Kidney (tissue), 14 donors: ENCODE data around the gene THAP9. TPM values are rescaled to one million over a fixed set of nuclear protein-coding genes. Genes with fewer than 3 reads are reported as not detected.
"Not testable (repeated sequence)": the region's sequence is repeated elsewhere in the genome, so short reads cannot be mapped to it uniquely, and the experiment has no call there.

Source experiments
- DNase-seq, 5 donors: peaks; one replicate each; pipeline ENCODE4 v3.0.0-alpha.2; 2013 to 2020
- FAIRE-seq: peaks from 2 replicates; lab custom pipeline; 2012; peaks lifted over from hg19 to GRCh38; lab: Jason Lieb, UNC
- H3K27ac ChIP-seq, 2 donors: one replicate each; pipeline ENCODE4 v1.7.0; 2013; ENCODE audit warnings: low read depth in 2 of 2, low read length in 2 of 2, inconsistent platforms in 1 of 2
- H3K27me3 ChIP-seq: one replicate; pipeline ENCODE4 v1.7.1; 2013; ENCODE audit warnings: low read length, inconsistent platforms; ENCODE audit not compliant: control insufficient read depth, insufficient read depth
- H3K36me3 ChIP-seq, 3 donors: one replicate each; pipeline versions ENCODE4 v1.7.0 to v1.7.1; 2013; ENCODE audit warnings: low read length in 3 of 3, control low read depth in 1 of 3, inconsistent platforms in 1 of 3; ENCODE audit not compliant: insufficient read depth in 3 of 3, control insufficient read depth in 2 of 3
- H3K4me1 ChIP-seq, 3 donors: one replicate each; pipeline versions ENCODE4 v1.7.0 to v1.7.1; 2013; ENCODE audit warnings: low read length in 3 of 3, inconsistent platforms in 1 of 3, low read depth in 1 of 3; ENCODE audit not compliant: control insufficient read depth in 2 of 3, insufficient read depth in 2 of 3
- H3K4me3 ChIP-seq, 3 donors: one replicate each; pipeline versions ENCODE4 v1.7.0 to v1.8.1; 2013; ENCODE audit warnings: low read length in 3 of 3, control low read depth in 1 of 3, inconsistent platforms in 1 of 3
- H3K9ac ChIP-seq, 3 donors: one replicate each; pipeline versions ENCODE4 v1.7.0 to v1.7.1; 2013; ENCODE audit warnings: low read length in 3 of 3, control low read depth in 1 of 3, inconsistent platforms in 1 of 3
- H3K9me3 ChIP-seq, 3 donors: one replicate each; pipeline versions ENCODE4 v1.7.0 to v1.7.1; 2013; ENCODE audit warnings: low read length in 3 of 3, control low read depth in 1 of 3, inconsistent platforms in 1 of 3; ENCODE audit not compliant: control insufficient read depth in 2 of 3, insufficient read depth in 1 of 3
- intact Hi-C: fragments of 100-400 bp; cut with DNase I; formaldehyde crosslinking; loops from one replicate; pipeline ENCODE4 v1.11.1; 2022
- polyA plus RNA-seq: library from polyadenylated mRNA; stranded (reverse); fragments of 350-450 nt; fragmentation: Illumina TruSeq; extraction: RNeasy Lipid Tissue Mini Kit (QIAGEN cat#74804); gene quantifications from one replicate; pipeline ENCODE4 v1.2.3, GENCODE V29; 2014; ENCODE audit warnings: low read depth, low replicate concordance; ENCODE audit not compliant: insufficient read depth
- total RNA-seq: library from RNA; stranded (reverse); fragmentation: NEBNext Ultra II Directional; extraction: Animal tissue kit (Norgen Biotek cat#: 25700); gene quantifications from one replicate; pipeline ENCODE4 v1.2.1, GENCODE V29; 2021
- TF ChIP-seq, protein P1 (sequence below): IDR thresholded peaks from 3 replicates; pipeline ENCODE4 v1.5.1; 2012; ENCODE audit warnings: mild to moderate bottlenecking, moderate library complexity, borderline replicate concordance; ENCODE audit not compliant: insufficient read depth; ENCODE audit errors: extremely low read depth
- donor health status: control.
- donor health status: control.
- donor health status: control.
- donor health status: control.
- donor health status: control.
- donor health status: DM: yes; HTN: yes; CAD: no.
- donor health status: Normal renal cell carcinoma (clear cell type).

The THAP9 gene
- total and polyA plus RNA-seq, 2 donors from 2014 or later = 2.6 to 5.6 TPM

DNA sequence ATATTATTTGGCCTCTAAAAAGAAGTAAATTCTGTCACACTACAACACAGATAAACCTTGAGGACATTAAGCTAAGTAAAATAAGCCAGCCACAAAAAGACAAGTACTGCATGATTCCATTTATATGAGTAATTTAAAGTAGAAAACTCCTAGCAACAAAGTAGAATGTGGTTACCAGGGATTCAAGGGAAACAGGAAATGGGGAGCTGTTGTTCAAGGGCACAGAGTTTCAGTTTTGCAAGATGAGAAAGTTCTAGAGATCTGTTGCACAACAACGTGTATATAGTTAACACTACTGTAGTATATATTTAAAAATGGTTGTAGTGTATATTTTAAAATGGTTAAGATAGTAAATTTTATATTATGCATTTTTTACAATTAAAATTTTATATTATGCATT is 34.9 kb upstream of the THAP9 start:
- Histone ChIP-seq H3K9me3 (no peaks in the 10 kb centered on the region), H3K27me3 (no peaks in the 10 kb centered on the region), H3K4me3 (no peak overlapping the region), H3K9ac (no peak overlapping the region), H3K4me1 (no peaks in the 10 kb centered on the region), H3K36me3 (peaks cover 16 to 48% (median 18%) of the 10 kb centered on the region in 3 donors), H3K27ac (no peak overlapping the region)
- no peak for DNase-seq
- FAIRE-seq = peak; percentile 21
- intact Hi-C loops = no loop called here
- TF ChIP-seq, protein P1, sequence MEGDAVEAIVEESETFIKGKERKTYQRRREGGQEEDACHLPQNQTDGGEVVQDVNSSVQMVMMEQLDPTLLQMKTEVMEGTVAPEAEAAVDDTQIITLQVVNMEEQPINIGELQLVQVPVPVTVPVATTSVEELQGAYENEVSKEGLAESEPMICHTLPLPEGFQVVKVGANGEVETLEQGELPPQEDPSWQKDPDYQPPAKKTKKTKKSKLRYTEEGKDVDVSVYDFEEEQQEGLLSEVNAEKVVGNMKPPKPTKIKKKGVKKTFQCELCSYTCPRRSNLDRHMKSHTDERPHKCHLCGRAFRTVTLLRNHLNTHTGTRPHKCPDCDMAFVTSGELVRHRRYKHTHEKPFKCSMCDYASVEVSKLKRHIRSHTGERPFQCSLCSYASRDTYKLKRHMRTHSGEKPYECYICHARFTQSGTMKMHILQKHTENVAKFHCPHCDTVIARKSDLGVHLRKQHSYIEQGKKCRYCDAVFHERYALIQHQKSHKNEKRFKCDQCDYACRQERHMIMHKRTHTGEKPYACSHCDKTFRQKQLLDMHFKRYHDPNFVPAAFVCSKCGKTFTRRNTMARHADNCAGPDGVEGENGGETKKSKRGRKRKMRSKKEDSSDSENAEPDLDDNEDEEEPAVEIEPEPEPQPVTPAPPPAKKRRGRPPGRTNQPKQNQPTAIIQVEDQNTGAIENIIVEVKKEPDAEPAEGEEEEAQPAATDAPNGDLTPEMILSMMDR = no peak

DNA sequence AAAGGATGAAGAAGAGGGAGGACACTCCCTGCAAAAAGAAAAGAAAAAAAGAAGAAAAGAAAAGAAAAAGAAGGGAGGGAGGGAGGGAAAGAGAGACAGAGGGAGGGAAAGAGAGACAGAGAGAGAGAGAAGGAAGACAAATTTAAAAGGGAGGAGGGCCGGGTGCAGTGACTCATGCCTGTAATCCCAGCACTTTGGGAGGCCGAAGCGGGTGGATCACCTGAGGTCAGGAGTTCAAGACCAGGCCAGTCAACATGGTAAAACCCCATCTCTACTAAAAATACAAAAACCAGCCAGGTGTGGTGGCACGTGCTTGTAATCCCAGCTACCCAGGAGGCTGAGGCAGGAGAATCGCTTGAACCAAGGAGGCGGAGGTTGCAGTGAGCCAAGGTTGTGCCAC is 34.5 kb upstream of the THAP9 start:
- FAIRE-seq, intact Hi-C loops: not testable (repeated sequence)

DNA sequence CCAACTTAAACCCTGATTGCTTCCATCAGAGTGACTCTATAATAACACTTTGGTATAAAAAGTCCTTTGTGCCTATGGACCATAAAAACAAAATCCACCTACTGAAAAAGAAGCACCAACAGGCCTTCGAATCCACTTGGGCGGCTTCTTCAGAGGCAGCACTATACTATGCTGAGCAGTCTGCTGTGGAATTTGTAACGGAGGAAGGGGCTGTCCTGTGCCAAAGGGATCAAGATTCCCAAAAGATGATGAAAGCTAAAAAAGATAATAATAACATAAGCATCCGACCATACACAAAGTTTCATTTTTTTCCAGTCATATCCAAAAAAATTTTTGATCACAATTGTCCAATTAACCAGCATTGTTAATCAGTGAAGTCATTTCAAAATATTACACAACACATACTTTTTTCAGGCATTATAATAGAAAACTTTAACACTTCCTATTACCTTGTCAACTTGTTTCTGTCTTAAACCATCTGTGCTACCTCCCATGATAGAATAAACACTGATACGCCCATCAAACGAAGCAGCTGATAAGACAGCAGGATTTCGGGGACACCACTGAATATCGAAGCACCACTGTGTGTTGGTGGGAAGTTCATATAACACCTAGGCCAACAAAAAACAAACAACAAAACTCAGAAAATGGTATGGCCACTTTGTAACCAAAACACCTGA is 33.7 kb upstream of the THAP9 start:
- H3K4me3 ChIP-seq = no peak overlapping the region
- no peak overlapping the region for H3K27ac ChIP-seq
- peaks cover 21 to 61% (median 22%) of the 10 kb centered on the region in 3 donors for H3K36me3 ChIP-seq
- FAIRE-seq = no peak
- H3K27me3 ChIP-seq = no peaks in the 10 kb centered on the region
- H3K9ac ChIP-seq = no peak overlapping the region
- intact Hi-C loops = no loop called here
- TF ChIP-seq, protein P1 = no peak
- DNase-seq = no peak
- no peaks in the 10 kb centered on the region for H3K9me3 ChIP-seq
- H3K4me1 ChIP-seq = no peaks in the 10 kb centered on the region

More for the DNA sequence above, 34.5 kb upstream of the THAP9 start:
- DNase-seq, H3K4me1 ChIP-seq, H3K9me3 ChIP-seq, H3K9ac ChIP-seq, H3K27ac ChIP-seq, H3K27me3 ChIP-seq, H3K4me3 ChIP-seq: not testable (repeated sequence)
- H3K36me3 ChIP-seq = peaks cover 16 to 53% (median 18%) of the 10 kb centered on the region in 3 donors

DNA sequence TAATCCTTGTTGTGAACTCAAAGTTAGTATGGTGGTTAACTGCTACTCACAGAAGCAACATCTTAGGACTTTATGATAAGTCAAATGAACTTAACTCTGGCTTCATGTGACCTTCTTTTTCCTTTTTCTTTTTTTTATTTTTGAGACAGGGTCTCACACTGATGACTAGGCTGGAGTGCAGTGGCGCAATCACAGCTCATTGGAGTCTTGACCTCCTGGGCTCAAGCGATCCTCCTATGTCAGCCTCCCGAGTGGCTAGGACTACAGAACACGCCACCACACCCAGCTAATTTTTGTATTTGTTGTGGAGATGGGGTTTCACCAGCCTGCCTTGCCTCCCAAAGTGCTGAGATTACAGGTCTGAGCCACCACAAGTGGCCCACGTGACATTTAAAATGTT is 32.0 kb upstream of the THAP9 start:
- TF ChIP-seq, protein P1 = no peak
- Histone ChIP-seq H3K4me3 (no peak overlapping the region), H3K27me3 (no peaks in the 10 kb centered on the region), H3K4me1 (no peaks in the 10 kb centered on the region), H3K27ac (no peak overlapping the region), H3K9me3 (no peaks in the 10 kb centered on the region), H3K9ac (no peak overlapping the region), H3K36me3 (peaks cover 19 to 54% (median 23%) of the 10 kb centered on the region in 3 donors)
- no peak for DNase-seq
- intact Hi-C loops = no loop called here
- no peak for FAIRE-seq
